Skeletal muscle cell (primary cell): Measurements from ENCODE around the gene HS6ST3.
A peak's percentile ranks its signal among the peaks of the same experiment; 100 is the strongest.

ENCODE experiments used
- DNase-seq: peaks from one replicate; pipeline ENCODE4 v3.0.0-alpha.2; 2010; ENCODE audit warnings: low read depth
- H3K4me3 ChIP-seq: 2 replicates; pipeline ENCODE4 v1.5.1; 2011; ENCODE audit warnings: low read depth, mild to moderate bottlenecking, control low read depth, low read length, moderate library complexity

HS6ST3 gene

DNA sequence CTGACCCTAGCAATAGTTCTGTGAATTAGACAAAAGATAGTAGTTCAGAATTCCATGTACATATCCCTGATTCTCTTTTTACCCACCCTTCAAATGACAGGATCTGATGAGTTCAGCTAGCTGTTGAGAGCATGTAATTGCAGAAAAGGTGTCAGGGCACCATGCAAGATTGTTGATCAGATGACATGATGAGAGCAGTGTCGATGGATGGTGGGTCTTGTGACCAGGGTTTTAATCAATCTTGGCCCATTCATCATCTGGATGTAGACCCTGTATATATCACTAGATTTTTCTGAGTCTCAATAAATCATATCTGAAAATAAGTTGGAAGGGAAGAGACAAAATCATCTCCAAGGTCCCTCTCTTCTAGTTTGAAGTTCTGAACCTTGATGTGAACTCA is 525.3 kb downstream of the HS6ST3 start:
- no peak for DNase-seq
- H3K4me3 ChIP-seq: no peak overlapping the region

DNA sequence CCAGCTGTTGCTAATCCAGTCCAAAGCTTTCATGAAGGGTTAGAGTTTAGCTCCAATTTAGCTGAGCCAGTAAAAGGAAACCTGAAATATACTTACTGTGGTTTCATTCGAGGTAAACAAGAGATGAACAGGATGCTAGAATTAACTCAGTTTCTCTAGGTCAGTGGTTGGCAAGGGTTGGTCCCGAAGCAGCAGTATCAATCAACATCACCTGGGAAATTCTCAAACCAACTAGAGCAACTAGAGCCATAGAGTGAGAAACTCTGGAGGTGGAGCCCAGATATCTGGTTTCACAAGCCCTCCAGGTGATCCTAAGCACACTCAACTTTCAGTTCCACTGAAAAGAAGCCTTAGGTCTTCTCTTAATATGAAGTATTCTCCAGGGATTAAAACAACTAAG is 527.6 kb downstream of the HS6ST3 start:
- no peak for DNase-seq
- H3K4me3 ChIP-seq: no peak overlapping the region

DNA sequence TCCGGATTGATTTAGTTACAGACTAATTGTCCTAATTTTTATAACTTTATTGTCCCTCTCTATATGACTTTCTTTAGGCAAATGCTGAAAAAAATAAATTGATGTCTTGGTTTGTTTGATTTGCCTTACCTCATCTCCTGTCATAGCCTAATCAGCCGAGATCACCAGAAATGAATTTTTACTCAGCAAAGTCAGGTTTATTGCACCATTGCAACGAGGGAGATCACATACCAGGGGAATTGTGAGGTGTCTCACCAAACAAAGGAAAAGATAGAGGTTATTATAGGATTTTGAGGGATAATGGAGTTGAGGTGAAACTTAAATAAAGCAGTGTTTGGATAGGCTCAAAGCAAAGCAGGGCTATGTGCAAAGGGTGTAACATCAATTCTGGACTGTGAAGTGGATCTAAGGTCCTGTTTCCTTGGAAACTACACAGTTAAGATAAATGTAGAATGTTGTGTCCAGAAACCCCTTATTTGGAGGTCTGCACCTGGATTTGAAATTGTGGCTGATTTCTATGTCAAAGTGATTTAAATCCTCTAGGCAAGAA is 531.8 kb downstream of the HS6ST3 start:
- DNase-seq: no peak
- no peak overlapping the region for H3K4me3 ChIP-seq

DNA sequence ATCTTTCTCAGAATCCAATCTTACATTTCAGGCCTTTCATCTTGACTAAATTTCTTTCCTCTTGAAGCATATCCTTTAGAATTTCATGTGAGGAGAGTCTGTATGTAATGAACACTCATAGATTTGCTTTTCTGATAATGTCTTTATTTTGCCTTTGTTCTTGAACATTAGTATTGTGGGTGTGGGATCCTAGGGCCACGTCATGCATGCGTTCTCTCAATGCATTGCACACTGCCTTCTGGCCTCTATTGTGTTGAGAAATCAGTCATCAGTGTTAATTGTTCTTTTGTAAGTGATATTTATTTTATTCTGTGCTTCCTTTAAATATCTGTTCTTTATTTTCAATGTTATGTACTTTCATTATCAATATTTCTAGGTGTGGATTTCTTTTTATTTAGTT is 539.4 kb downstream of the HS6ST3 start:
- no peak for DNase-seq

DNA sequence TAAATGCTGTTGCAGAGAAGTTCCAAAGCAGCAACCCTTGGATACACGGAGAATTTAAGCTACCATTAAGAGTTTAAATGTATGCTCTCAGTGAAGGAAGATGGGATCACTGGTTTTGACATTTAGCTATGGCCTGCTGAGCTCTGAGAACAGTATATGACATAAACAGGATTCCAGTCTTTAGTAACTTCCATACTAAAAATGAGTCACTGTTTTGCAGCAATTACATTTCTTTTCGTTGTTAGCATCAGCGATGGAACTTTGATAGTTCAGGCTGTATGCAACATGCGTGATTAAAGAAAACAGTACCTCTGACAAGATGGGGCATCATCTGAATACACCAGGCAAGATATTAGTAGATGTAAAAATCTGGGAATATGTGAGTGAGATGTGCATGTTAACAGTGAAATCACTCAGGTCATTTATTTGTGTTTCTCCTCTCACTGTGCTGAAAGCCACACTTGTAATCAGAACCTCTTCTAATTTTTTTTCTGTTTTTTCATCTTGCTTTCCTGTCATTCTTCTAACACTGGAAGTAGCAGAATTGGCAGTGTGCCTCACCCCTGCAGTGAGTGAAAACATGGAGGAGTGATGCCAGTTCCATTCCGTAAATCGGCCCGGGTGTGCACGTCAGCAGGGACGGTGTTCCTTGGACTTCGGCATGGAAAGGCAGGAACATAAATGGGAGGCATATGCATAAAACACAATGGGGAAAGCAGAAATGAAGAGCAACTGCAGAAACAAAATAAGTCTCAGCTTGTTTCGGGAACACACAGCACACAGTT is 542.8 kb downstream of the HS6ST3 start:
- DNase-seq: peak; percentile 29
- no peak overlapping the region for H3K4me3 ChIP-seq

More for the DNA sequence above, 539.4 kb downstream of the HS6ST3 start:
- H3K4me3 ChIP-seq: no peak overlapping the region

DNA sequence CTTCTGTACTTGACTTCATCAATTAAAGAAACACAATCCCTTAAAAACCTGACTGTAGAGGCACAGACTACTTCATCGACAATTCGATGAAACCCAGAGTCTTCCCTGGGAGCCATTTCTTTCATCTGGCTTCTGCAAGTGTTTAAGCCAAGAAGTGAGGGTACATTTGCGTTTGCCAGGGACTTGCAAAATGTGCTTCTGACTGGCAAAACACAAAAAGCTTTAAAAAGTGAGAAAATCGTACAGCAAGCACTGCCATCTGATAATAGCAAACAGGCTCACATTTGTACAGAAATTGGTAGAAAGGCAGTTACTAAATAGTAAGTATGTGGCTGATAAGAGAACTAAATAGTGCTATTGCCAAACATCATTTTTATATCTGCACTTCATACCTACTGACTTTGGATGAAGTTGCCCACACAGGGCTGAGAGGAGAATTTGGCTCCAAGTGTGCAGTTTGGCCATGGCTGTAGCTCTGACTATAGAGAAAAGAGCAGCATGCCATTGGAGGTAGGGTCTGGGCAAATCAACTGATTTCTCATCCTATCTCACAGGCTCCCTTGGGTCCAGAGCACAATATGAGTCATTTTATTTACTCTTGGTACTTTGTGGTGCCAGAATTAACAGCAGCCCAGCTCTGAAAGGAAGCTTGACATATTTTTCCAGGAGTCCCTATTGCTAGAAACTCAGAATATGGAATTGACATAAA is 546.2 kb downstream of the HS6ST3 start:
- no peak overlapping the region for H3K4me3 ChIP-seq
- peak; percentile 62 for DNase-seq

DNA sequence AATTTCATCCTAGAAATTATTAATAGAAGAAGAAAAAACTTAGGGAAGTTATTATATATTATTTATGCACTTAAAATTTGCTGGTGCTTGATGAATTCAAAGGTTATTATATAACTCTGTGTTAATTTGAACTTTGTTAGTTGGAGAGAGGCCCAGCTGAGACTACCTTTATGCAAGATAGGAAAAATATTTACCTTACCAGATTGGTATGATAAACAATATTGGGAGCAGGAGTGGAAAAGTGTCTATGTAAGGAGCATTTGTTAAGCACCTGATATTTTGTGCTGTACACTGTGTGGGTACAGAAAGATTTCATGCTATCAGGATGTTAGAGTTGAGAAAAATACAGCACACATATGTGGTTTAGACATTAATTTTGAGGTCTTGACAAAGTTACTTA is 547.1 kb downstream of the HS6ST3 start:
- no peak overlapping the region for H3K4me3 ChIP-seq
- DNase-seq: no peak

DNA sequence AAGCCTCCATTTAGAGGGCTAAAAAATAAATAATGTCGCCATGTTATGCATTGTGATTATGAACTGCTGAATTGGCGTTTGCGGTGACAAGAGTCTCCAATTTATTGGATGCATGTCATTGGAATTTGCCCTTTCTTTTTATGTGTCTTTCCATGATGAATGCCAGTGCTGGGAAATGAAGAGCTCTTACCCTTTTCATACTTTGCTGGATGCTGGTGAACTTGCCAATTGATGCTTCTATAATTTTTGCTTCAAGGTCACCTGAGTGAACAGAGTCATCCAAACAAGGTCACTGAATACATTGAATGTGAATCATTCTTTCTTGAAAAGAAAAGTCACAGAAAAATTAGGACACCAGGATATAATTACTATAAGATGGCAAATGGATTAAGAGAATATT is 556.2 kb downstream of the HS6ST3 start:
- DNase-seq: no peak
- no peak overlapping the region for H3K4me3 ChIP-seq

DNA sequence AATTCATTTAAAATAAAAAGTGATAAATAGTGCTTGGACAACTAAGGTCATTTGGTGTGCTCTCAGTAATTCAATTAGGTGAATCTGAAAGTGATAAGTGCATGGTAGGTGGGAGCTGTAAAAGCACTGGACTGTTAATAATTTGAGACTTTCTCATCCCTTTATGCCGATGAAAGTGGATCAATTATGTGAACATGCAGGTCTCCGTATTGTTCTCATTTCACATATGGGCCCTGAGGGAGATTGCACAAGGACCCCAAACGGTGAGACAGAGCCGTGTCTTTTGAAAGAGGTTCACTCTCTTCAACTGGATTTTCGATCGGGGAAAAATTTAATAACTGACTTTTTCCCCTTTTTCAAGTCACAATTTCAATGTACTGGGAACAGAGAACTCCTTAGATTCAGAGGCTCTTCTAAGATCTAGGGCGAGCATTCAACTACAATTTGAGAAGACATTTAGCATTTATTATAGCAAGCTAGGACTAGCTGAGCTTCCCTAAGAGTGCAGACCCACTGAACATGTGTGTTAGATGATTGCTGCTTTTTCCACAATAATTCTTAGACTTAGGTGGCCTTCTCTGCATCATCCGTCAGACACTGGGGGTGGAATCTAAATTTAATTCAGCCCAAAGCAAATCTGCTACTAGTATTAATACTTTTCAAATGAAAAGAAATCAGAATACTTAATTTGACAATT is 556.8 kb downstream of the HS6ST3 start:
- no peak overlapping the region for H3K4me3 ChIP-seq
- DNase-seq: no peak

DNA sequence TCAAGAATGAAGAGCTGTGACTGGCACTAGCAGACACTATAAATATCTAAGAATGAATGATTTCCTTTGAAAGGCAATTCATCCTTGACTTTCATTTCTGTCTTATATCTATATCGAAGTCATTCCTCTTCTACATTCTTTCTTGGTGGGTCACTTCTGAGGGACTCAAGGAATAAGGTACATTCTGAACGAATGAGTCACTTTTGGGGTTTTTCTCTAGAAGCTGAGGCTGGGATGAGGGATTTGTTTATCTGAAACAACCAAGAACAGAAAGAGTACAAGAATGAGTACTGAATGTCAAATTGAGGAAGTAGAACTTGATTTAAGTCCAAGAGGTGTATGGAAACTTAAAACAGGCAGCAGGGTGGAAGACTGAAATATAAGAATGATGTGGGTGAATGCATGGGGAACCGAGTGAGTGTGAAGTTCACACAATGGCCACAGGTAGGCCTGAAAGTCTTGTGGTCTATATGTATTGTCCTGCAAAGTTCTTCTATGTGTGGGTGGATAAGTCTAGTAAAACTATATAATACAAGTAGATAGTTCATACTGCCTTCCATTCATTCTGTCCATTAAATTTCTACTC is 560.5 kb downstream of the HS6ST3 start:
- peak; percentile 86 for DNase-seq

DNA sequence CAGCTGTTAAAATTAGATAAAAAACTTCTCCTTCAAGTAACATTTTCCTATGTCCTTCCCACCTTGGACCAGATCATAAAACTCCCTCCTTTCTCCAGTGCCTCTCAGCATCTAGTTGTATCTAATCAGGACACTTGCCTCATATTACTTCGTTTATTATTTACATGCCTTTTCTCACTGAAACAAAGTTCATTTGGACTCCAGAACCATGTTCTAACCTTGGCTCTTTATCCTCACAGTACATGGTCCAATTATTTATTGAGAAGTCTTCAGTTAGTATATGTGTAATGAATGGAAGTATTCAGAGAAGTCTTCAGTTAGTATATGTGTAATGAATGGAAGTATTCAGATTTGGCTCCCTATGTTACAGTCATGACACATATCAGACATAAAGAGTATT is 561.7 kb downstream of the HS6ST3 start:
- no peak overlapping the region for H3K4me3 ChIP-seq
- no peak for DNase-seq

More for the DNA sequence above, 560.5 kb downstream of the HS6ST3 start:
- no peak overlapping the region for H3K4me3 ChIP-seq

DNA sequence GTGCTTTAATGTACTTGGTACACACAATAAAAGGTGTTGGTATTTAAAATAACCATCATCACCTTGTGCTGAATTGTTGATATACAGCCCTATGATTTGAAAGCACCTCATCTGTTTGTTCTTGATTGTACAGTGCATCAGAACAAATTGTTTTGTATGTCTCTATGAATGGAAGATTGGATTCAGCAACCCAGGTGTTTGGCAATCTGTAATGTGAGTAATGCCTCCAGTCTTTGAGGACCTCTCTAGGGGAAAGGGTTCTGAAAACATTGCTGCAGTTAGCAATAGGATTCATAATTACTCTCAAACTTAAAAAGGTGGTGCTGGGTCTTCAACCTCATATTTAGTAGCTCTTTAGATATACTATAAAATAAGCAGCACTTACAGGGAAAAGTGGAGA is 562.6 kb downstream of the HS6ST3 start:
- DNase-seq: peak; percentile 30

DNA sequence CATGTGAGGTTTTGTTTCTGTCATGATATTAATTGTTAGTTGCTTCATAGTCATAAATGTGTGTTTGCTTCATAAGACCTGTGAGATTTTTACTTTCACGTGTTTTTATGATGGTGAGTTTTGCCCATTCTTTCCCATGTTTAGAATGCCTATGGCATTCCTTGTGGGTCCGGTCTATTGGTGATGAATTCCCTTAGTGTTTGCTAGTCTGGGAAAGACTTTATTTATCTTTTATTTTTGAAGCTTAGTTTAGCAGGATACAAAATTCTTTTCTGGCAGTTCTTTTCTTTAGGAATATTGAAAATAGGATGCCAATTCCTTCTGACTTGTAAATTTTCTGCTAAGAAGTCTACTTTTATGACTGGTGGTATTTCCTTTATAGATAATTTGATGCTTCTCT is 571.7 kb downstream of the HS6ST3 start:
- no peak for DNase-seq
- no peak overlapping the region for H3K4me3 ChIP-seq

More for the DNA sequence above, 562.6 kb downstream of the HS6ST3 start:
- no peak overlapping the region for H3K4me3 ChIP-seq

DNA sequence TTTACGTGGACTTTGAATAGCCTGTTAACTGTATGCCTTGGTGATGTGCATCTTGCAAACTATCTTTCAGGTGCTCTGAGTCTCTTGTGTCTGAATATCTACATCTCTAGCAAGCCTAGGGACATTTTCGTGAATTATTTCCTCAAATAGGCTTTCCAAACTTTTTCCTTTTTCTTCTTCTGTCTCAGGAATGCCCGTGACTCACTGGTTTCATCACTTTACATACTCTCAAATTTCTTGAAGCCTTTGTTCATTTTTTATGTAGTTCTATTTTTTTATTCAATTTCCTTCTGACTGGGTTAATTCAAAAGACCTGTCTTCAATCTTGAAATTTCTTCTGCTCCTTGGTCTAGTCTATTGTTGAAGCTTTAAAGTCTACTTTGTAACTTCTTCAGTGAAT is 572.1 kb downstream of the HS6ST3 start:
- DNase-seq: no peak
- no peak overlapping the region for H3K4me3 ChIP-seq

DNA sequence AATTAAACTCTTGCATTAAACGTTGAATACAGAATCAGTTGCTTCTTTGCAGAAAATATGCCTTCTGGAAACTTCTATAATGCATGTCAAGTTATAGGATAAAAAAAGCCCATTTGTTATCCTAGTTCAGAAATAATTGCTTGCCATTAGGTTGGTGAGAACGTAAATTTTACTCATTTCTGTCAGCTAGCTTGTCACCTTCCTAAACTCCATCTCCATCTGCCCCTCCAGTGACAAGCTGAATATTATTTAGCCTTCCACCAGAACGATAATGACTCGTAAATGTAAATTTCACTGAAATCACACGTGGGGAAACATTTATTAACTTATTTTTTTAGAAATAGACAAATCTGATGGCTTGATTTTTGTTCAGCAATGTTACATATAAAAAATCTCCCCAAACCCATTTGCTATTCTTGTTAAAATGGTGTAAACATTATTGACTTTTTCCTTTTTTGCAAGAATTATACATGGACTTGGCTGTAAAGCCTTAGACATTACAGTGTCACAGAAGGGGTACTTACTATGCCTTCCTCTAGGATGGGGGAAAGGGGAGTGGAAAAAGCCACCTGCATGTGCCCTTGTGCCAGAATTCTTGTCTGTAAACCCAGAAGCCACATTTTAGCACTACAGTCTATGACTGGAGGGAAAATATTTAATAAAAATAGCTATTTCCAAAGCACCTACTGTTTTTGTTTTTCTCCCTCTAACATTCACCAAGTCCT is 577.5 kb downstream of the HS6ST3 start:
- H3K4me3 ChIP-seq: no peak overlapping the region
- DNase-seq: no peak

DNA sequence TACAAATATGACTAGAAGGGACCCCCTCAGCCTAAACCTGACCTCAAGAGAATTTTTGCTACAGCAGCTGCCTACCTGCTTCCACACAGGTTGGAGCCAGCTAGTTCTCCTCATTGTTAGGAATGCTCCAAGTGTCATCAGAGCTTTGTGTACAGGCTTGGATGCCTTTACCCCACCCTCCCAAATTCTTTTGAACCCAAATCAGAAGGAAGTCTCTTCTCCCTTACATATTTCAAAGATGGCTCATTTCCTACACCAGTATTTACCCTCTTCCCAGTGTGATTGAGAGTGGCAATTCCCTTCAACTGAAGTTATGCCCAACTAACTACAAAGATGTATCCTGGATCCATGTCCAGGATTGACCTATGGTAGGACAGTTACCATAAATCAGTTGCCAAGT is 581.2 kb downstream of the HS6ST3 start:
- H3K4me3 ChIP-seq: no peak overlapping the region
- no peak for DNase-seq

DNA sequence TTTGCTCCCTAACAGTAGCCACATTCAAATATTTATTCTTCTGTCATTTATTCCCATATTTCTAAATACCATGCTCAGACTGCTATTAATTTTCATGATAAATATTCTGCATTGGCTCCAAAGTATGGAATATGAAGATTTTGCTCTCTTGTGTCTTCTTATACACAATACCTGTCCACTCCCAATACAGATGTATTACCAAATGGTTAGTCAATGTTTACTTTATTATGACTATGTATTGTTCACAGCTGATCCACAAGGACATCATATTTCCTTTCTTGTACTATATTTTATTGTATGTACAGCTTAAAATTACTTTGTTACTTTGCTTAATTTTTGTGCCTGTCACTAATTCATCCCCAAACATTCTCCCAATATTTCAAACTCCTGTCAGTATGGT is 582.1 kb downstream of the HS6ST3 start:
- no peak for DNase-seq
- no peak overlapping the region for H3K4me3 ChIP-seq

DNA sequence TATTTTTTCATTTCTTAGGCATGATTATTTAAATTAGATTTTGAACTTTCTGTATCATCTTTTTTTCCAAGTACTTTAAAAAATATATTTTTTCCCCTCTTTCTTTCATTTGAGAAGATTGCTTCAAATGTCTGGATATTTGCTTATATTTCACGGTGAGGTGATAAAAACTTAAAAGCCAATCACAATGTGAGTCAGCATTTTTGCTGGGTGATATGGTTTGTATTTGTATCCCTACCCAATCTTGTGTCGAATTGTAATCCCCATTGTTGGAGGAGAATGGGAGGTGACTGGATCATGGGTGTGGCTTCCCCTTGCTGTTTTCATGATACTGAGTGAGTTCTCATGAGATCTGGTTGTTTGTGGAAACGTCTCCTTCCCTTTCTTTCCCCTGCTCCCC is 583.9 kb downstream of the HS6ST3 start:
- H3K4me3 ChIP-seq: no peak overlapping the region
- DNase-seq: no peak

DNA sequence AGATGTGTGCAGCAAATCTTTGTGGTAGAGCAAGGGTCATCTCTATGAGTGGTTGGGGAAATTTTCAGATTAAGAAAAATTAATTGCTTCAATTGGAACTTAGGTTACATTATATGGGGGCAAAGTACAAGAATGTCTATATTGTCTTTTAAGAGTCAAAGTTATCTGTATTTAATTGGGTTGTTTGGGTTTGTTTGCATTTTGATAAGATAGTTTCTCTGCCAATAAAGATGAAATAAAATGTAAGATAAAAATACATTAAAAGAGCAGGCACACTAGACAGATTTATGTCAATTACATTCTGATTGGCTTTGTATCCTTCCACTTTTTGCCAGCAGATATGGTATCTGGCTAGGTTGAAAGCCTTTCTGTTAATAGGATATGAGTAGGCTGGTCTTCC is 587.1 kb downstream of the HS6ST3 start:
- DNase-seq: no peak
- H3K4me3 ChIP-seq: no peak overlapping the region
